WTC11 (cell line): ENCODE data around the gene AKAP14. TPM values are rescaled to one million over a fixed set of nuclear protein-coding genes. Genes with fewer than 3 reads are reported as not detected.
A peak's percentile ranks its signal among the peaks of the same experiment; 100 is the strongest.
"Not testable (repeated sequence)": the region's sequence is repeated elsewhere in the genome, so short reads cannot be mapped to it uniquely, and the experiment has no call there.

Experiments
- ATAC-seq: fragments of 200-7000 bp; cut with Tn5 transposase; 2 replicates; pipeline ENCODE4 v1.10.0; 2021; ENCODE audit warnings: mild to moderate bottlenecking, moderate library complexity
- CTCF ChIA-PET: fragments of 300-600 bp; sonication (Branson Sonifier 250); formaldehyde crosslinking; loops from one replicate; lab custom pipeline; 2021; ENCODE audit warnings: antibody characterized with exemption; lab: Charles Lee
- POLR2A ChIA-PET: fragments of 350-600 bp; sonication (Branson Sonifier 250); formaldehyde crosslinking; loops from one replicate; lab custom pipeline; 2021; ENCODE audit warnings: antibody characterized with exemption; lab: Charles Lee
- DNase-seq: peaks from one replicate; pipeline ENCODE4 v3.0.0; 2021; ENCODE audit warnings: low spot score
- H3K27ac Mint-ChIP-seq: 2 replicates; pipeline ENCODE4 v1.8.0; 2021; ENCODE audit warnings: mixed read lengths
- H3K27me3 Mint-ChIP-seq: 2 replicates; pipeline ENCODE4 v1.8.0; 2021; ENCODE audit warnings: low read depth, mild to moderate bottlenecking, moderate library complexity, mixed read lengths
- H3K36me3 Mint-ChIP-seq: 2 replicates; pipeline ENCODE4 v1.8.0; 2021; ENCODE audit warnings: mixed read lengths
- H3K4me1 Mint-ChIP-seq: 2 replicates; pipeline ENCODE4 v1.8.0; 2022; ENCODE audit warnings: mixed read lengths
- H3K4me3 Mint-ChIP-seq: 2 replicates; pipeline ENCODE4 v1.8.0; 2021; ENCODE audit warnings: mild to moderate bottlenecking, moderate library complexity, mixed read lengths
- H3K9me3 Mint-ChIP-seq: 2 replicates; pipeline ENCODE4 v1.8.0; 2021; ENCODE audit warnings: mixed read lengths
- CBFB ChIP-seq: sonication (generic); formaldehyde crosslinking; IDR thresholded peaks from 2 replicates; pipeline ENCODE4 v1.8.1; 2022; ENCODE audit warnings: mild to moderate bottlenecking, low read depth, missing genetic modification reagents
- CTCF ChIP-seq: fragments of 200-600 bp; IDR thresholded peaks from 2 replicates; pipeline ENCODE4 v1.8.0; 2022; ENCODE audit warnings: antibody characterized with exemption
- NFE2L1 ChIP-seq: sonication (generic); formaldehyde crosslinking; IDR thresholded peaks from 2 replicates; pipeline ENCODE4 v1.8.1; 2023; ENCODE audit warnings: missing genetic modification reagents
- NFYB ChIP-seq: sonication (generic); formaldehyde crosslinking; conservative IDR thresholded peaks from 2 replicates; pipeline ENCODE4 v1.8.0; 2022; ENCODE audit warnings: low read depth, missing genetic modification reagents
- ZNF121 ChIP-seq: sonication (generic); formaldehyde crosslinking; IDR thresholded peaks from 2 replicates; pipeline ENCODE4 v1.8.0; 2023; ENCODE audit warnings: missing genetic modification reagents
- ZNF425 ChIP-seq: fragments of 250-450 bp; sonication (Bioruptor Pico); conservative IDR thresholded peaks from 2 replicates; pipeline ENCODE4 v1.9.0; 2021; ENCODE audit warnings: mild to moderate bottlenecking
- ZNF532 ChIP-seq: fragments of 250-450 bp; sonication (Bioruptor Pico); IDR thresholded peaks from 2 replicates; pipeline ENCODE4 v1.9.0; 2021; ENCODE audit warnings: mild to moderate bottlenecking, borderline replicate concordance
- total RNA-seq: library from RNA; stranded (reverse); gene quantifications from 3 replicates; pipeline ENCODE4 v1.2.3, GENCODE V29; 2021

AKAP14 gene
- total RNA-seq, 1 experiment from 2014 or later: not detected

GRCh38 chrX:119885554-119886428 is 9.9 kb upstream of the AKAP14 start:
- no peak for ATAC-seq
- Mint-ChIP-seq H3K4me1 (no peaks in the 10 kb centered on the region), H3K4me3 (no peak overlapping the region), H3K36me3 (no peaks in the 10 kb centered on the region), H3K27ac (no peak overlapping the region), H3K27me3 (no peaks in the 10 kb centered on the region), H3K9me3 (no peaks in the 10 kb centered on the region)
- ChIA-PET POLR2A (no interaction called here), CTCF (no interaction called here)
- no peak for TF ChIP-seq NFE2L1 (CRISPR knock-in tag)
- TF ChIP-seq NFYB: peak; percentile 80
- DNase-seq: no peak

GRCh38 chrX:119887721-119888425 is 7.8 kb upstream of the AKAP14 start:
- POLR2A ChIA-PET: interaction anchor here (1.0 to 1.1 kb wide), 2 partner anchors 9 to 97 kb away, joined by 3 to 5 read pairs; partner anchors contain the start of gene RPL39
- Mint-ChIP-seq H3K4me3 (peak overlapping the region; percentile 64), H3K27me3 (no peaks in the 10 kb centered on the region), H3K27ac (no peak overlapping the region), H3K9me3 (no peaks in the 10 kb centered on the region), H3K4me1 (no peaks in the 10 kb centered on the region), H3K36me3 (no peaks in the 10 kb centered on the region)
- peak; percentile 86 for DNase-seq
- CTCF ChIA-PET: interaction anchor here (0.6 to 2.2 kb wide), 25 partner anchors 8 to 405 kb away, joined by 3 to 15 read pairs (median 4); partner anchors contain the start of genes AKAP14, RPL39, SEPTIN6 and SOWAHD
- no peak for TF ChIP-seq ZNF532
- peak; percentile 64 for TF ChIP-seq CTCF
- TF ChIP-seq ZNF121 (CRISPR knock-in tag): peak; percentile 95
- TF ChIP-seq ZNF425 (CRISPR knock-in tag): no peak
- TF ChIP-seq CBFB (CRISPR knock-in tag): no peak
- peak; percentile 96 for ATAC-seq

GRCh38 chrX:119890626-119891025 is 5.1 kb upstream of the AKAP14 start:
- DNase-seq, H3K36me3 Mint-ChIP-seq, H3K9me3 Mint-ChIP-seq, H3K4me1 Mint-ChIP-seq, H3K4me3 Mint-ChIP-seq, ATAC-seq, CTCF ChIA-PET, H3K27ac Mint-ChIP-seq, POLR2A ChIA-PET, H3K27me3 Mint-ChIP-seq: not testable (repeated sequence)

GRCh38 chrX:119891961-119892692 is 3.6 kb upstream of the AKAP14 start:
- not testable (repeated sequence) for H3K9me3 Mint-ChIP-seq, H3K4me1 Mint-ChIP-seq
- CTCF ChIA-PET: interaction anchor here (1.1 kb wide), 1 partner anchor 10 kb away, joined by 3 read pairs; no protein-coding TSS in a partner anchor

More at GRCh38 chrX:119891961-119892692, 3.6 kb upstream of the AKAP14 start:
- H3K27me3 Mint-ChIP-seq, H3K27ac Mint-ChIP-seq, DNase-seq, H3K4me3 Mint-ChIP-seq, POLR2A ChIA-PET, H3K36me3 Mint-ChIP-seq, ATAC-seq: not testable (repeated sequence)
